HG02943 (cell line): ENCODE data around the gene HHLA2.
"Not testable (repeated sequence)": the region's sequence is repeated elsewhere in the genome, so short reads cannot be mapped to it uniquely, and the experiment has no call there.

ENCODE experiments used
- ATAC-seq: cut with Tn5 transposase; IDR thresholded peaks from one replicate; pipeline ENCODE4 v1.9.1; 2021; ENCODE audit warnings: mild to moderate bottlenecking, low read depth, moderate library complexity; ENCODE audit not compliant: unreplicated experiment

Gene HHLA2

GRCh38 chr3:108338901-108339545, 42.7 kb downstream of the HHLA2 start:
- no peak for ATAC-seq

DNA sequence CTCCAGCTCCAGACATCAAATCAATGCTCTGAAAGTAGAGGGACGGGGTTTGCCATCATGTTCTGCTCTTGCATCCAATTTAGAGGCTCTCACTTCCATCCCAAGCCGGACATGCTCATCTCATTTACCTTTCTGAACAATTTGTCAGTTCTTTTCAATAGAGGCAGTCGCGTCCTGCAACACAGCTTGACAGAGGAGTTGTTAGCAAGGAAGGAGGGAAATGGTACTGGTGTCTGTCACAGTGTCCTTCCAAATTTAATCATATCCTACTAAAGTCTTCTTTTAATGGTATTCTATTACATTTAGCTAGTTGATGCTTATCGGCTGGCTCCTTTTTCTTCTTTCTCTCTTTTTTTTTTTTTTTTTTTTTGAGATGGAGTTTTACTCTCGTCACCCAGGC, 45.6 kb downstream of the HHLA2 start:
- no peak for ATAC-seq

DNA sequence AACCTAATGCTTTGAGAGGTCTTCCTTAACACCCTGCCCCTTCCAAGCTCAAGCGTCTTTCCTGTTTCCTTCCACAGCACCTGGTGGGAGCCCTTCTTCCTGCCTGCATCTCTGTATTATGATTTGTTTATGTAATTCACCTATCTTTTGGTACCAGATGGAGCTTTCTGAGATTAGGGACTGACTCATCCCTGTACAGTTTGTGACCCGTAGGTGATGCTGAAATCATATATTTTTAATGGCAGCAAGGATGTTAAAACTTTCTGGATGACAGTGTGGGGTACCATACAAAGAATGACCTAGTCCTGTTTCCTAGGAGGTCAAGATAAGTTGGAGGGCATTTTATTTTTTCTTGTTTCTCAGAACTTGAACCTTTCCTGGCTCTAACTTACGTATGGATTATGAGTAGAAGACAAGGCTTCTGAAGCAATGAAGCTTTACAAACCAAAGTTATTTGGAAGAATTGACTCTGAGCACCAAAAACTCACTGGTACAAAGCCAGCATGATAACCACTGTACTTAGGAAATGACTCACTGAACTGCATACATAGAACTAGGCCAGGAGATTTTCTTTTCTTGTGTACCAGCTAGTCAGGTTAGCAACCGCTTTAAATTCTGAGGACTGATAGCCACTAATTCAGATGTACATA, 46.6 kb downstream of the HHLA2 start:
- ATAC-seq: no peak

DNA sequence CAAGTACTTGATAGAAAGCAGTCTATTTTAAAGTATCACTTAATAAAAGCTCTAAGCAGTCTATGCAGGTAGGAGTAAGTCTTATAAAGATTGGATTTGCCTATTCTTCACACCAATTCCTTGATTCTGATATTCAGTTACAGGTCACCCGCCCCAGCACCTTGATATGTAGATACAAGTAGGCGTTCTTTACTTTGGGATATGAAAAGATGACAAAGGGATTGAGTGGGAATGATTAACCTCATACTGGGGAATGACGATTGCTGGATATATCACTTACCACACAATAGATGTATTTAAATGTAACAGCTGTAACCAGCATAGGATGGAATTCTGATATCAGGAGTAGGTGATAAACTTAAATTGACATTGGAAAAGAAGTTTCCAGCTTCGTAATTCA, 47.1 kb downstream of the HHLA2 start:
- no peak for ATAC-seq

- ATAC-seq: no peak
Observed at GRCh38 chr3:108345492-108346205, 49.3 kb downstream of the HHLA2 start.

GRCh38 chr3:108346301-108347227, 50.2 kb downstream of the HHLA2 start:
- no peak for ATAC-seq

GRCh38 chr3:108352176-108352575, 55.8 kb downstream of the HHLA2 start:
- no peak for ATAC-seq

- ATAC-seq: no peak
Observed at GRCh38 chr3:108354562-108354961, 58.2 kb downstream of the HHLA2 start.

DNA sequence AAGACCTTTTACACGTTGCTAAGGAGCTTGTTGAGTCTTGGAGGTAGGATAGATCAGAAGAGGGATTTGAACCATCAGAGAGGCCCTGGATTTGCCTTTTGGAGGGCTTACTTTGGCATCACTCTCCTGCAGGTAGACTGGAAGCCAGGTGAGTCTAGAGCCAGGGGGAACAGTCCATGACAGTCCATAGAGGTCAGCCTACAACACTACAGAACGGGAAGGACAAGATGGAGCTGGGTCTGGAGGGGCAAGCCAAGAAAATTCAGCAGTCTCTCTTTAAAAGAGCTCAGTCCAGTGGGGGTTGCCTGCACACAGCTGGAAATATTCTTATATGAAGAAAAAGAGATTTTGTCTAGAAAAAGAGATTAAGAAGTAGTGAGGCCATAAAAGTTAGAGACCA, 60.7 kb downstream of the HHLA2 start:
- no peak for ATAC-seq

DNA sequence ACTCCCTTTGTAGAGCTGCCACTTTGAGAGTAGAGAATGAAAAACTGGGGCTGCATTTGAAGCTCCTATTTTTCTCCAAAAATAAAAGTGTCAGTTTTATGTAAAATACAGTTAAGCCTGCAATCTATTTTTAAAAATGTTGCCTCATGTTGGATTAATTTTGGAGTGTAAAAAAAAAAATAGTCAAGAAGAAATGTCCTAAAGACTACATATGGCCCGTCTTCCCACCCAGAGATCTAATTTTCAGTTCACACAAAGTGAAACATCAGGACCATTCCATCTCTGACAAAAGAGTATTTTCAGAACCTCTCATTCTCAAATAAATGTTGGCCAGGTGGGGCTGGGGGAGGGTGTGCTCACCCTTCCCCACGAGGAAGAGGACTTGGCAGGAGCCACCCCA, 62.7 kb downstream of the HHLA2 start:
- no peak for ATAC-seq

DNA sequence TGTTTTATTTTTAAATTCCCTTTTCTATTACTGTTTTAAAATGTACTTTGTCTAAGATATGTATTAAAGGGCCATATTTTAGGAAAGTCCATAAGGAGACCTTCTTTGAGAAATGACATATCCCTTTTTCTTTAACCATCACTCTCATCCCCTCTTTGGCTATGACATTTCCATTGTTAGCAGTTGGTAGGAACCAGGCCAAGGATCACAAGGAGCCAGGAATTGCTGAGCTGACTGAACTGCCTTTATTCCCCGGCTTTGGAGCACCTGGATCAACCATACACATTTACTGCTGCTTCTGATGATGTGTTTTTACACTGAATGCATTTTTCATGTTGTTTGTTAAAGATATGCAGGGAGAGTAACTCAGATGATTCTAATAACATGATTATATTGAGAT, 79.7 kb downstream of the HHLA2 start:
- ATAC-seq: no peak

- no peak for ATAC-seq
Observed at GRCh38 chr3:108377384-108377783, 81.0 kb downstream of the HHLA2 start.

DNA sequence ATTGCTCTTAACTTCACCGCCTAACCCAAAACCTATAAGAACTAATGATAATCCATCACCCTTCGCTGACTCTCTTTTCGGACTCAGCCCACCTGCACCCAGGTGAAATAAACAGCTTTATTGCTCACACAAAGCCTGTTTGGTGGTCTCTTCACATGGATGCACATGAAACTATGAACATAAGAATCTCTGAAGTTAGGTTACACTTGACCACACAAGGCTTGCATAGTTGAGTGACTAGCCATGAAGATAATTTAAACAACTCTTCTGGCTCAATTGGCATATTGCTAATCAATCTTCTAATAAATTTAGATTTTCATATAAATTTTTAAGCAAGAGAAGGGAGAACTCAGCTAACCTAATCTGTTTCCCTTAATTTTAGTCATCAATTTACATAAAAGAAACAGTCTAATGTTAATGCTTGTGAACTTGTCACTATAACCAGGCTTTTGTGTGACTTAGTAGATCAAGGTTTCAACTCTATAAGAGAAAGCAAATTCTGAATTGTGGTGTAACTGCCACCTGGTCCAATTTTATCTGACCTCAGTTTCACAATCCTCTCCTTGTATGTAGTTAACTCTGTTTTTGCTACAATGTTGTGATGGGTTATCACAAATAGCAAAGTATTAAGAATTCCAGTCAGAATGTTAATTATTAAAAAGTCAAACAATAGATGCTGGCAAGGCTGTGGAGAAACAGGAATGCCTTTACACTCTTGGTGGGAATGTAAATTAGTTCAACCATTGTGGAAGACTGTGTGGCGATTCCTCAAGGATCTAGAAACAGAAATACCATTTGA, 82.0 kb downstream of the HHLA2 start:
- no peak for ATAC-seq

DNA sequence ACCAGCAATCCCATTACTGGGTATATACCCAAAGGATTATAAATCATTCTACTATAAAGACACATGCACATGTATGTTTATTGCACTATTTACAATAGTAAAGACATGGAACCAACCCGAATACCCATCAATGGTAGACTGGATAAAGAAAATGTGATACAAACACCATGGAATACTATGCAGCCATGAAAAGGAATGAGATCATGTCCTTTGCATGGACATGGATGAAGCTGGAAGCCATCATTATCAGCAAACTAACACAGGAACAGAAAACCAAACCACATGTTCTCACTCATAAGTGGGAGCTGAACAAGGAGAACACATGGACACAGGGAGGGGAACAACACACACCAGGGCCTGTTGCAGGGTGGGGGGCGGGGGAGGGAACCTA, 82.6 kb downstream of the HHLA2 start:
- not testable (repeated sequence) for ATAC-seq

DNA sequence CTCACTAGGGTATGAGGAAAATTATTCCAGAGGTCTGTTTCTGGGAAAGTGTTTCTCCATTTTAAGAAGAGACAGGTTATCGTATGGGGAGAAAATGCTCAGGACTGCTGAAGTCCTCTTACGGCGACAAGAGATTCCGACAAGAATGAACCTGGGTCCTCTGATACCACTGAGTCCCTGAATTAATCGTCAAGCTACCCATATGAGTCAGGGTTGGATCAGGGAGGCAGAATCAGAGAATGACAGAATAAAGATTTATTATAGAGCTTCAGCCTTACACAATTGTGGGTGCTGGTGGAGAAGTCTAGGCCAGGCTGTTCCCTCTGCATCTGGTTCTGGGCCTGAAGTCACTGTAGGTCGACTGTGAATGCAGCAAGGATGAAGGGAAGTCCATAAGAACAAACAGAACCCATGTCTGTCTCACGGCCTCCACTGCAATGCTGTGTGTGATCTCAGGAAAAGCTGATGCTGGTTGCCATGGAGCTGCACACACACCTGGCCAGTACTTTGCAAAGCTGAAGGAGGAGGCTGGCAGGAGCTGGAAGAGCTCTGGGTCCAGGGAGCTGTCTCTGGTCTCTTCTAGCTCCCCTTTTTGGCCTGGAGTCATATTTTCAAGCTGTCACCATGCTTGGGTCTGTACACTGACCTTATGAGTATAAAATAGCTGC, 83.9 kb downstream of the HHLA2 start:
- no peak for ATAC-seq

DNA sequence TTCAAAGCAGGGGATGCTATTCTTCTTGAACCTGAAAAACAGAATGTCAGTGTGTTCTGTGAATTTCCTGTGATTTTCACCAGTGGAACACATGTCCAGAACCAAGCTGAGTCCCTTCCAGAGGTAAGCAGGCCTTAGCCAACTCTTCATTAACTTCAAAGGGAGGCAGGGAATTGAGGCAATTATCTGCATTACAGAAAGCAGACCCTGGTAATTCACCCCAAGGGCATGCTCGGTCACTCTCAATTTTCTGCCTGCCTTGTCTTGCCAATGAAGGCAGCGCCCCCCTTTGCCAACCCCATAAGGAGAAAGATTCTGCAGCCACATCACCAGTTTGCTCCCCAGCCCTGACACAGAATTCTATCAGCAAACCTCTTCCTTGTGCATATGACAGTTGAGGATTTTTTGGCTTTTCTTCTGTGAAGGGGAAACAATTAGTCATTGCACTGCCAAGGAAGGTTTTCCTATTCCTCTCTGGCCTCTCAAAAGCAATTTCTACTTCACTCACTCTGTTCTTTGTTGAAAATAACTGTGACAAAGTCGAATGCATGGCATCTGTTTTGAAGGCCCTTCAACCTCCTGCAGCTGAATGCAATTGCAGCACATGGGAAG, 85.3 kb downstream of the HHLA2 start:
- ATAC-seq: no peak

GRCh38 chr3:108383306-108383705, 87.0 kb downstream of the HHLA2 start:
- ATAC-seq: no peak

GRCh38 chr3:108387063-108387462, 90.7 kb downstream of the HHLA2 start:
- no peak for ATAC-seq
